CD8-positive, alpha-beta memory T cell (primary cell): ENCODE data around the gene COL8A1. TPM values are rescaled to one million over a fixed set of nuclear protein-coding genes. Genes with fewer than 3 reads are reported as not detected.

Experiments
- CTCF ChIA-PET: fragments of 350-600 bp; sonication (Branson Sonifier 250); formaldehyde crosslinking; loops from one replicate; lab custom pipeline; 2021; ENCODE audit warnings: antibody characterized with exemption; lab: Charles Lee
- POLR2A ChIA-PET: fragments of 350-600 bp; sonication (Branson Sonifier 250); formaldehyde crosslinking; loops from one replicate; lab custom pipeline; 2021; ENCODE audit warnings: antibody characterized with exemption; lab: Charles Lee
- DNase-seq, 5 donors: peaks; one replicate each; pipeline versions ENCODE4 v3.0.0 to v3.0.0-alpha.2; 2020 to 2022; ENCODE audit warnings: mixed read lengths in 1 of 5
- H3K27ac ChIP-seq: one replicate; pipeline ENCODE4 v1.7.0; 2013; ENCODE audit warnings: low read depth, mild to moderate bottlenecking, low read length, moderate library complexity
- H3K27me3 ChIP-seq: 2 replicates; pipeline ENCODE4 v1.7.0; 2013; ENCODE audit warnings: low read length, mild to moderate bottlenecking; ENCODE audit not compliant: insufficient read depth, poor library complexity, severe bottlenecking
- H3K36me3 ChIP-seq: 2 replicates; pipeline ENCODE4 v1.7.0; 2013; ENCODE audit warnings: mild to moderate bottlenecking, low read length, moderate library complexity; ENCODE audit not compliant: insufficient read depth
- H3K4me1 ChIP-seq: 2 replicates; pipeline ENCODE4 v1.7.0; 2013; ENCODE audit warnings: mild to moderate bottlenecking, low read length, moderate library complexity; ENCODE audit not compliant: insufficient read depth
- H3K4me3 ChIP-seq: 2 replicates; pipeline ENCODE4 v1.7.0; 2013; ENCODE audit warnings: mild to moderate bottlenecking, low read length
- H3K9me3 ChIP-seq: 2 replicates; pipeline ENCODE4 v1.7.0; 2013; ENCODE audit warnings: mild to moderate bottlenecking, low read length
- H3K27ac Mint-ChIP-seq, 8 donors: one replicate each; pipeline ENCODE4 v1.8.0; 2020 to 2021; ENCODE audit warnings: mixed read lengths in 8 of 8, mild to moderate bottlenecking in 6 of 8, inconsistent platforms in 3 of 8, moderate library complexity in 3 of 8
- H3K27me3 Mint-ChIP-seq, 2 donors: one replicate each; pipeline ENCODE4 v1.8.0; 2020 to 2021; ENCODE audit warnings: mixed read lengths in 2 of 2, mild to moderate bottlenecking in 1 of 2, moderate library complexity in 1 of 2
- H3K36me3 Mint-ChIP-seq, 3 donors: one replicate each; pipeline ENCODE4 v1.8.0; 2020 to 2021; ENCODE audit warnings: mixed read lengths in 3 of 3, inconsistent platforms in 1 of 3, mild to moderate bottlenecking in 1 of 3
- H3K4me1 Mint-ChIP-seq, 3 donors: one replicate each; pipeline ENCODE4 v1.8.0; 2020 to 2021; ENCODE audit warnings: mixed read lengths in 3 of 3, inconsistent platforms in 1 of 3, mild to moderate bottlenecking in 1 of 3
- H3K4me3 Mint-ChIP-seq, 7 donors: one replicate each; pipeline ENCODE4 v1.8.0; 2020 to 2021; ENCODE audit warnings: mixed read lengths in 7 of 7, mild to moderate bottlenecking in 6 of 7, moderate library complexity in 4 of 7, inconsistent platforms in 2 of 7
- H3K9me3 Mint-ChIP-seq, 5 donors: one replicate each; pipeline ENCODE4 v1.8.0; 2020 to 2022; ENCODE audit warnings: mixed read lengths in 5 of 5, mild to moderate bottlenecking in 3 of 5, moderate library complexity in 2 of 5, inconsistent platforms in 1 of 5
- polyA plus RNA-seq: library from polyadenylated mRNA; unstranded; fragments of 300-500 nt; fragmentation: Illumina TruSeq; gene quantifications from one replicate; pipeline ENCODE4 v1.2.3, GENCODE V29; 2021
- total RNA-seq, 2 experiments: library from RNA; stranded (reverse); gene quantifications; one replicate each; pipeline ENCODE4 v1.2.3, GENCODE V29; 2021

Gene COL8A1
- total and polyA plus RNA-seq, 3 experiments from 2014 or later = not detected

DNA sequence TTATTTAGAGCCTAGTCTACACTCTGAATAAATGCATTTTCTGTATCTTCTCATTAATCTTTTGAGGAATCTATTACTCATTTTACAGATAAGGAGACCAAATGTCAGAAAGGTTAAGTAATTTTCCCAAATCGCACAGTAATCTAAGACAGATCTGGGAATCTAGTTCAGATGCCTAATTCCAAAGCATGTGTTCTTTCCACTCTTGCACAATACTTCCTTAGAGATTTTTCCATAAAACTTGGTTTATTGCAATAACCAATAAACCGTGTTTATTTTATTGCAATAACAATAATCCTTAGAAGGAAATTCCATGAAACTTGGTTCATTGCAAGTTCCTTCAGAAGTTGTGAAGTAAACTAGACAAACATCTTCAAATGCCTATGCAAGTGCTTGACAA, 17.4 kb upstream of the COL8A1 start:
- Histone ChIP-seq H3K4me3 (no peak overlapping the region), H3K27ac (no peak overlapping the region), H3K36me3 (no peaks in the 10 kb centered on the region), H3K9me3 (no peaks in the 10 kb centered on the region), H3K4me1 (no peaks in the 10 kb centered on the region), H3K27me3 (no peaks in the 10 kb centered on the region)
- Mint-ChIP-seq H3K4me3 (no peak overlapping the region), H3K9me3 (peaks cover 0 to under 1% (median 0%) of the 10 kb centered on the region in 5 donors), H3K27ac (no peak overlapping the region), H3K4me1 (no peaks in the 10 kb centered on the region), H3K27me3 (peaks cover 0 to 1% of the 10 kb centered on the region in 2 donors), H3K36me3 (no peaks in the 10 kb centered on the region)
- ChIA-PET POLR2A (no interaction called here), CTCF (no interaction called here)
- no peak for DNase-seq

DNA sequence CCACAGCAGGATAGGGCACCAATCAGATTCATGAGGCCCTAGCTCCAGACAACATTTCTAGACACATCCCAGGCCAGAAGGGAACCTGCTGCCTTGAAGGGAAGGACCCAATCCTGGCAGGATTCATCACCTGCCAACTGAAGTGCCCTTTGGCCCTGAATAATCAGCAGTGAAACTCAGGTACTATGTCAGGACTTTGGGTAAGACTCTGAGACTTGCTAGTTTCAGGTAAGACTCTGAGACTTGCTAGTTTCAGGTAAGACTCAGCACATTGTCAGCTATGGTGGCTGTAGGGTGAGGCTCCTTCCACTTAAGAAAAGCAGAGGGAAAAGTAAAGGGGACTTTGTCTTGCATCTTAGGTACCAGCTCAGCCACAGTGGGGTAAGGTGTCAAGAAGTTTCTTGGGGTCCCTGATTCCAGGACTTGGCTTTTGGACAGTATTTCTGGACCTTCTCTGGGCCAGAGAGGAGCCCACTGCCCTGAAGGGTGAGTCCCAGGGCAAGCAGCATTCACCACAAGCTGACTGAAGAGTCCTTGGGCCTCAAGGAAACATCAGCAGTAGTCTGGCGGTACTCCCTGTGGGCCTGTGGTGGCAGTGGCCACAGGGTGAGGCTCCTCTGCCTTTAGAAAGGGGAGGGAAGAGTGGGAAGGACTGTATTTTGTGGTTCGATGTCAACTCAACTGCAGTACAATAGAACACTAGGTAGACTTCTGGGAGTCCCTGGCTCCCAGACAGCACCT, 13.7 kb upstream of the COL8A1 start:
- no peaks in the 10 kb centered on the region for H3K27me3 ChIP-seq
- H3K36me3 ChIP-seq = no peaks in the 10 kb centered on the region
- H3K4me3 Mint-ChIP-seq = no peak overlapping the region
- no peaks in the 10 kb centered on the region for H3K4me1 Mint-ChIP-seq
- ChIA-PET POLR2A (no interaction called here), CTCF (no interaction called here)
- no peak overlapping the region for H3K27ac ChIP-seq
- no peaks in the 10 kb centered on the region for H3K36me3 Mint-ChIP-seq
- no peaks in the 10 kb centered on the region for H3K9me3 Mint-ChIP-seq
- no peaks in the 10 kb centered on the region for H3K27me3 Mint-ChIP-seq
- DNase-seq = no peak
- H3K27ac Mint-ChIP-seq = no peak overlapping the region
- no peak overlapping the region for H3K4me3 ChIP-seq
- H3K9me3 ChIP-seq = no peaks in the 10 kb centered on the region
- H3K4me1 ChIP-seq = no peaks in the 10 kb centered on the region

DNA sequence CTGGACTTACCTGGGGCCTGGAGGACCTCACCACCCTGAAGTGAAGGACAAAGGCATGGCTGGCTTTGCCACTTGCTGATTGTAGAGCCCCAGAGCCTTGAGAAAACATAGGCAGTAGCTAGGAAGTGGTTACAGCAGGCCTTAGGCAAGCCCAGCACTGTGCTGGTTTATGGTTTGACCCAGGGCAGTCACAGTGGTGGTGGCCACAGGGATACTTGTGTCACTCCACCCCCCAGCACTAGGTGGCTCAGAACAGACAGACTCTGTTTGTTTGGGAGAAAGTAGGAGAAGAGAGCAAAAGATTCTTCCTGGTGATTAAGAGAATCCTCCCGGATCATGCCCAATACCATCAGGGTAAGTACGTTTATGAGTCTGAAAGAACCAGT, 13.2 kb upstream of the COL8A1 start:
- no peaks in the 10 kb centered on the region for H3K4me1 ChIP-seq
- CTCF ChIA-PET = no interaction called here
- H3K4me3 ChIP-seq = no peak overlapping the region
- POLR2A ChIA-PET = no interaction called here
- no peak for DNase-seq
- H3K27ac Mint-ChIP-seq = no peak overlapping the region
- no peaks in the 10 kb centered on the region for H3K36me3 Mint-ChIP-seq
- no peaks in the 10 kb centered on the region for H3K4me1 Mint-ChIP-seq
- no peak overlapping the region for H3K4me3 Mint-ChIP-seq
- no peaks in the 10 kb centered on the region for H3K27me3 Mint-ChIP-seq
- no peaks in the 10 kb centered on the region for H3K36me3 ChIP-seq
- no peaks in the 10 kb centered on the region for H3K9me3 Mint-ChIP-seq
- H3K9me3 ChIP-seq = no peaks in the 10 kb centered on the region
- no peak overlapping the region for H3K27ac ChIP-seq
- no peaks in the 10 kb centered on the region for H3K27me3 ChIP-seq

DNA sequence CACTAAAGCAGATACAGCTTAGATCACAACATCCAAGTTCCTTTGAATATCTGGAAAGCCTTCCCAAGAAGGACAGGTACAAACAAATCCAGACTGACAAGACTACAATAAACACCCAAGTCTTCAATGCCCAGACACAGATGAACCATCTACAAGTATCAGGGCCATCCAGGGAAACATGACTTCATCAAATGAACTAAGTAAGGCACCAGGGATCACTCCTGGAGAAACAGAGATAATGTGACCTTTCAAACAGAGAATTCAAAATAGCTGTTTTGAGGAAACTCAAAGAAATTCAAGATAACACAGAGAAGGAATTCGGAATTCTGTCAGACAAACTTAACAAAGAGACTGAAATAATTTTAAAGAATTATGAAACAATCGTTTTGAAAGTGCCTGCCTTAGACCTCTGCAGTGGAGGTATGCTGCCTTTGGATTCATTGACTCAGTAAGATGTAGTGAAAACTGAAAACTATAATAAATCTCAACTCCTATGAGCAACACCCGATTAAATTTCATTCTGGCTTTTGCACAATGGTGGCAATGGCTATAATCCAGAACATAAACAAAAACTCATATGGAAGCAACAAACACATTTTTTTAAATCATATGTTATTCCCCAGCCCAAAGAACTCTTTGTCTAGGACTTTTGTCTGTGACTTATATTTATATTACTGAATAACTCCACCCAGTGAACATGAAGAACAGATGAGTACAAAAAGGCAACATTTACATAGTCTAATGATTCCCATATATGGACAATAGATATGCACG, 12.6 kb upstream of the COL8A1 start:
- no peaks in the 10 kb centered on the region for H3K9me3 ChIP-seq
- ChIA-PET CTCF (no interaction called here), POLR2A (no interaction called here)
- H3K4me1 ChIP-seq = no peaks in the 10 kb centered on the region
- H3K36me3 Mint-ChIP-seq = no peaks in the 10 kb centered on the region
- H3K4me3 Mint-ChIP-seq = no peak overlapping the region
- H3K4me3 ChIP-seq = no peak overlapping the region
- no peaks in the 10 kb centered on the region for H3K9me3 Mint-ChIP-seq
- H3K27me3 ChIP-seq = no peaks in the 10 kb centered on the region
- no peak for DNase-seq
- no peak overlapping the region for H3K27ac ChIP-seq
- no peak overlapping the region for H3K27ac Mint-ChIP-seq
- no peaks in the 10 kb centered on the region for H3K27me3 Mint-ChIP-seq
- H3K4me1 Mint-ChIP-seq = no peaks in the 10 kb centered on the region
- no peaks in the 10 kb centered on the region for H3K36me3 ChIP-seq

DNA sequence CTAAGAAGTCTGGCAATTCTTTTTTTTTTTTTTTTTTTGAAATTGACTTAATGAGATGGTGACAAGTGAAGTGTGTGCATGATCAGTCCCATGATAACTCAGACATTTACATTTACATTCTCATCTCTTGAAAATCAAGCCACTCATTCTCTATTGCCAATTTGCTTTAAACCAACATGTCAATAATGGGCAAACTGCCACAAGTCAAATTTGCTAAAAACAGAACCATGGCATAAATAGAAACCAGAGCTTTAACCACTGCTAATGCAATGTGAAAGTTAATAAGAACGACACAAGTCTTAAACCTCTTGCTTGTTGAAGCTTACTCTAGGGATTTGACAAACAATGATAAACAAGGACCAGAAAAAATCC, 12.0 kb upstream of the COL8A1 start:
- no peaks in the 10 kb centered on the region for H3K4me1 ChIP-seq
- no peak for DNase-seq
- Mint-ChIP-seq H3K27ac (no peak overlapping the region), H3K4me3 (no peak overlapping the region), H3K36me3 (no peaks in the 10 kb centered on the region), H3K9me3 (no peaks in the 10 kb centered on the region), H3K4me1 (no peaks in the 10 kb centered on the region), H3K27me3 (peaks cover 0 to 2% of the 10 kb centered on the region in 2 donors)
- no peaks in the 10 kb centered on the region for H3K9me3 ChIP-seq
- H3K36me3 ChIP-seq = no peaks in the 10 kb centered on the region
- no peaks in the 10 kb centered on the region for H3K27me3 ChIP-seq
- ChIA-PET CTCF (no interaction called here), POLR2A (no interaction called here)
- no peak overlapping the region for H3K27ac ChIP-seq
- no peak overlapping the region for H3K4me3 ChIP-seq

DNA sequence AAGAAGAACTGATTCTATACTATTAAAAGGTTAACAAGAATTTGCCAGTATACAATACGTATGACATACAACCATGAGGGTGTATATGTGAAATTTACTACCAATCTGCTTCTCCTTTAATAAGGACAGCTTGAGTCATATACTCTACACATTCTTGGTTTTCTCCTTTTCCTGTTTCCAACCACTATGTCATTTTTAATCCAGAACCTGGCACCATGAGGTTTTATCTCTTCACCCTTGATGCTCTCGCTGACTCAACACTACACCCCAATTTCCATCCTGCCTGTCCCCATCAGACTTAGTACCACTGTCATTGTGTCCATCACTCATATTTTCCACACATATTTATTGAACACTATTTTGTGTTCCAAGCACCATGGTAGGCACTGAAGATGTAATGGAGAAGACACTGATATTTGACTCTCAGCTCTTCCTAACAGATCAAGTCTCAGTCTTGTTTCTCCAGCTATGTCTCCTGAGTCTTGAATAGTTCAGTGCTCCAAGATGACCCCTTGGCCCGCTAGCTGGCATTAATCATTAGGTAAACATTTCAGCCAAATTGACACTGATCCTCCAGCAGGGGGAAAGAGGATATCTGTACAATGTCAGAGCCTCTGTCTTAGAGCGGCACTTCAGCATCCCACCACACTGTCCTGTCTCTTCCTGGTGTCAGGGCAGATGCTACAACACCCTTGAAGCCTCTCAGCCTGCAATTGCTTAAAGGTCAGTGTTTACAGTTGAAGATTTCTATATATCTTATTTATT, 11.2 kb upstream of the COL8A1 start:
- Histone ChIP-seq H3K27ac (no peak overlapping the region), H3K9me3 (no peaks in the 10 kb centered on the region), H3K36me3 (no peaks in the 10 kb centered on the region), H3K27me3 (no peaks in the 10 kb centered on the region), H3K4me1 (no peaks in the 10 kb centered on the region), H3K4me3 (no peak overlapping the region)
- no peak overlapping the region for H3K4me3 Mint-ChIP-seq
- peaks cover 2 to 4% of the 10 kb centered on the region in 2 donors for H3K27me3 Mint-ChIP-seq
- H3K36me3 Mint-ChIP-seq = no peaks in the 10 kb centered on the region
- H3K9me3 Mint-ChIP-seq = no peaks in the 10 kb centered on the region
- DNase-seq = no peak
- H3K4me1 Mint-ChIP-seq = no peaks in the 10 kb centered on the region
- no peak overlapping the region for H3K27ac Mint-ChIP-seq
- ChIA-PET CTCF (no interaction called here), POLR2A (no interaction called here)

DNA sequence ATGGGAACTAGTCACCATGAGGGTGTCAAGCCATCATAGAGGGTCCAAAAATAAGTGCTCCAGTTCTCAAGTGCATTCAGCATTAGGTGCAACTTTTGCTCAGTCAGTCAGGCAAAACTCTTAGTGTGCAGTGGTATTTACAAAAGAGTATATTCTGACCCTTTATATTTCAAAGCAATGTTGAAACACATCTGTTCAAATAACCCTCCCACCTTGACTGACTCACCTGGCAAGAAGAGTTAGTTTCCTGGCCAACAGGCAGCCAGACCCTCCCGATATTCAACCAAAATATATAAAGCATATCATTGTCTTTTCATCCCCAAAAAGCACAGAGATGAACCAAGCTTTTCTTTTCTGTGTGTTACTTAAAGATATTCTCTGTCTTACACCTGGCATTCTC, 7.6 kb upstream of the COL8A1 start:
- H3K36me3 ChIP-seq = no peaks in the 10 kb centered on the region
- Mint-ChIP-seq H3K27ac (no peak overlapping the region), H3K4me3 (no peak overlapping the region), H3K36me3 (no peaks in the 10 kb centered on the region), H3K4me1 (no peaks in the 10 kb centered on the region), H3K27me3 (peaks cover 2 to 22% of the 10 kb centered on the region in 2 donors), H3K9me3 (peaks cover 0 to 1% (median 0%) of the 10 kb centered on the region in 5 donors)
- H3K27me3 ChIP-seq = peaks cover under 1% of the 10 kb centered on the region
- ChIA-PET POLR2A (no interaction called here), CTCF (no interaction called here)
- no peaks in the 10 kb centered on the region for H3K9me3 ChIP-seq
- no peak overlapping the region for H3K27ac ChIP-seq
- no peaks in the 10 kb centered on the region for H3K4me1 ChIP-seq
- no peak for DNase-seq
- no peak overlapping the region for H3K4me3 ChIP-seq
